EL (cell line): ENCODE measurements around the gene FAM111B.
"Not testable (repeated sequence)": the region's sequence is repeated elsewhere in the genome, so short reads cannot be mapped to it uniquely, and the experiment has no call there.

ENCODE experiments used
- DNase-seq: peaks from one replicate; pipeline ENCODE4 v3.0.0-alpha.2; 2016

Gene FAM111B, protein sequence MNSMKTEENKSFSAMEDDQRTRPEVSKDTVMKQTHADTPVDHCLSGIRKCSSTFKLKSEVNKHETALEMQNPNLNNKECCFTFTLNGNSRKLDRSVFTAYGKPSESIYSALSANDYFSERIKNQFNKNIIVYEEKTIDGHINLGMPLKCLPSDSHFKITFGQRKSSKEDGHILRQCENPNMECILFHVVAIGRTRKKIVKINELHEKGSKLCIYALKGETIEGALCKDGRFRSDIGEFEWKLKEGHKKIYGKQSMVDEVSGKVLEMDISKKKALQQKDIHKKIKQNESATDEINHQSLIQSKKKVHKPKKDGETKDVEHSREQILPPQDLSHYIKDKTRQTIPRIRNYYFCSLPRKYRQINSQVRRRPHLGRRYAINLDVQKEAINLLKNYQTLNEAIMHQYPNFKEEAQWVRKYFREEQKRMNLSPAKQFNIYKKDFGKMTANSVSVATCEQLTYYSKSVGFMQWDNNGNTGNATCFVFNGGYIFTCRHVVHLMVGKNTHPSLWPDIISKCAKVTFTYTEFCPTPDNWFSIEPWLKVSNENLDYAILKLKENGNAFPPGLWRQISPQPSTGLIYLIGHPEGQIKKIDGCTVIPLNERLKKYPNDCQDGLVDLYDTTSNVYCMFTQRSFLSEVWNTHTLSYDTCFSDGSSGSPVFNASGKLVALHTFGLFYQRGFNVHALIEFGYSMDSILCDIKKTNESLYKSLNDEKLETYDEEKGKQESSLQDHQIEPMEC

DNA sequence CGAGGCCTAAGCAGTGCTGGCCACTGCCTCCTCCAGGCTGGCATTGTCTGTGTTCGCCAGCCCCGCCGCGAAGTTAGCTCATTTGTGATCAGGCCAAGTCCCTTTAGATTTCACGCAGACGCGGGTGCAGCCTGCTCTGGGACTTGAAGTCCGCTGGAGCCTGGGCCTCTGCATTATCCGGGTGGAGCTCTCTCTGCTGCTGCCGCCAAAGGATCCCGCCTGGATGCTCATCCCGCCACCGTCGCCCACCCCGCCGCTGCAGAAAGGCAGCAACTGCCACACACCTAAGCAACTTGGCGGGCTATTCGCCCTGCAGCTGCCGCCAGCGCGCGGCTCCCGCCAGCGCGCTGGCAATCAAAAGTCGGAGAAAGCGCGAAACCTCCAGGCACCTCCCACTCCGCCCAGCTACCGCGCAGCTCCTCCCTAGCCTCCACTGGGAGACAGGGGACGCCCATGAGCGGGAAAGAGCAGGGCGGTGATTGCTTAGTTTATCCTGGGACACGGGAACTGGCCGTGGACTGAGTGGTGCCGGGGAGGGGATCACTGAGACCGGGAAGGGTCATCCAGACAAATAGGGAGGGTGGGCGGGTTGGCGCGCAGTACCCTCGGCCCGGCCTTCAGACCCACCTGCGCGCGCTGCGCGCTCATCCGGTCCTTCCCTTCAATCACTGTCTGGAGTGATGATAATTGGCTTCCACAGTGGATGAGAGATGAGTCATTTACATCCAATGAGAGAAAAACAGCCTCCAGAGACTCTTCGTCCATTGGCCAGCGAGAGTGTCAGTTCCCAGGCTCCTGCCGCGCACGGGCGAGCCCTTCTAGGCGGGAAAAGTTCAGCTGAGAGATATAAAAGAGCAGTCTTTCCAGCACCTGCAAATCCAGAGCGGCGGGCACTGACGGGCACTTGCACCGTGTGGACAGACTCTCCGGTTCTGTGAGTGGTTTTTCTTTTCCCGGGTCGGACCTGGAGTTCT lies at the start of gene FAM111B:
Gene FAM111B, plus strand, starts transcription at position 875 of the 974 bp plus-strand sequence. CDS start 2,389 bp downstream, outside the sequence.
- peak; percentile 97 for DNase-seq

DNA sequence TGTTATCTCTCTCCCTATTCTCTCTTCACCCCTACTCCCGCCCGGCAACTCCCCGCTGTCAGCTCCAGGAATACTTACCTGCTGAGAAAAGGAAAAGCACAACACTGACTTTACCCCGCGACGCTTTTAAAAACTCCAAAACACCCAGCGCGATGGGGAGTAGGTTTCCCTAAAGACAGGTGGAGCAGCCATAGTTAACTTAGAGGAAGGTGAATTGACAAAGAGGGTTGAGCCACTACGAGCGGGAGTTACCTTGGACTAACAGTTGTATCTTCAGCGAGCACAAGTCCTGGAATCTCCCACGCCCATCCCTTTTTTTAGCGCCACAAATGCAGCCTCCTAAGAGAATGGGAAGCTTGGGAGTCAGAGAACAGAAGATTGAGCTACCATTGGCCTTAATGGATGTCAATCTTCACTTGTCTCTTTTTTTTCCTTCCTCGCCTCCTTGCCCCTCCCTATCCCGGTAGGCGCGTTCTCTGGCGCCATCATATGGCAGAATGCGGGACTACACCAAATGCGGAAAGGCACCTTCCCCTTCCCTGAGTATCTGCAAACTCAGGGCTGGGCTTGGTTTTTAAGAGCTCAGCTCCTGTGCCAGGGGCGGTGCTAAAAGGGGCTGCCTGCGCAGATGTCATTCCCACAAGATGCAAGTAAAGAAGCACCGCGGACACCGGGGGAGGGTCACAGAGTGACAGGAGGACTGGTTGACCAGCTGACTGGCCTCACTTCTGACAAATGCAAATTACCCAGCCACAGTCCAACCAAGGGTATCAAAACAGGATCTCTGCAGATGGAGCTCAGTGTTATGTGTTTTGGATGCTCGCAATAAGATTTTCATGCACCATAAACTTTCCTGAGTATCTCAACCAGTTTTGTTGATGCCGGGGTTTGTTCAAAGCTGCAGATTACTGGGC lies 48.7 kb upstream of the FAM111B start:
- DNase-seq = peak; percentile 94

DNA sequence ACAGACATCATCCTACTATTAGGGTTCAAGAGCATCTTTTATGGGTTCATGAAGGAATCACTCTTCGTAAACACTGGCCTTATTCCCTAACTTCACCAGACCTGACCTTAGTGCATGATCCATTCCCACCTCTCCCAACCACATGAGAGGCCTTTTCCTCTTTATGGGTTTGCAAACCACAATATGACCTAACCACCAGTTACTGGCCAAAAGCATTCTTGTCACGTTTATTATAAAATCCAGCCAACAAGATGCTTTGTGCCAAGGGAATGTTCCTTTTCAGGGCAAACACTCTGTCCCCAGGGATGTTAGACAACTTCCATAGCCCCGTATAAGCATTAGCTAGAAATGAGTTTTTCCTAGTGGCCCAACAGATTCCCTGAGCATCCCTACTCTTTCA lies 46.9 kb upstream of the FAM111B start:
- not testable (repeated sequence) for DNase-seq

DNA sequence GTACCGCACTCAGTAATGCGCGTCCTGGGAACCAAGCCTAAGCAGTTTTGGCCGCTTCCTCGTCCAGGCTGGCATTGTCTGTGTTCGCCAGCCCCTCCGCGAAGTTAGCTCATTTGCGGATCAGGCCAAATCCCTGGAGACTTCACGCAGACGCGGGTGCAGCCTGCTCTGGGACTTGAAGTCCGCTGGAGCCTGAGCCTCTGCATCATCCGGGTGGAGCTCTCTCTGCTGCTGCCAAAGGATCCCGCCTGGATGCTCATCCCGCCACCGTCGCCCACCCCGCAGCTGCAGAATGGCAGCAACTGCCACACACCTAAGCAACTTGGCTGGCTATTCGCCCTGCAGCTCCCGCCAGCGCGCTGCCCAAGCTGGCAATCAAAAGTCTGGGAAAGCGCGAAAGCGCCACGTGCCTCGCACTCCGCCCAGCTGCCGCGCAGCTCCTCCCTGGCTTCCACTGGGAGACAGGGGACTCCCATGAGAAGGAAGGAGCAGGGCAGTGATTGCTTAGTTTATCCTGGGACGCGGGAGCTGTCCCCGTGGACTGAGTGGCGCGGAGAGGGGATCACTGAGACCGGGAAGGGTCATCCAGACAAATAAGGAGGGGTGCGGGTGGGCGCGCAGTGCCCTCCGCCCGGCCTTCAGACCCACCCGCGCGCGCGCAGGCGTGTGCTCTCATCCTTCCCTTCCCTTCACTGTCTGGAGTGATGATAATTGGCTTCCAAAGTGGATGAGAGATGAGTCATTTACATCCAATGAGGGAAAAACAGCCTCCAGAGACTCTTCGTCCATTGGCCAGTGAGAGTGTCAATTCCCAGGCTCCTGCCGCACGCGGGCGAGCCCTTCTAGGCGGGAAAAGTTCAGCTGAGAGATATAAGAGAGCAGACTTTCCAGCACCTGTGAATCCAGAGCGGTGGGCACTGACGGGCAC lies 44.2 kb upstream of the FAM111B start:
- no peak for DNase-seq

DNA sequence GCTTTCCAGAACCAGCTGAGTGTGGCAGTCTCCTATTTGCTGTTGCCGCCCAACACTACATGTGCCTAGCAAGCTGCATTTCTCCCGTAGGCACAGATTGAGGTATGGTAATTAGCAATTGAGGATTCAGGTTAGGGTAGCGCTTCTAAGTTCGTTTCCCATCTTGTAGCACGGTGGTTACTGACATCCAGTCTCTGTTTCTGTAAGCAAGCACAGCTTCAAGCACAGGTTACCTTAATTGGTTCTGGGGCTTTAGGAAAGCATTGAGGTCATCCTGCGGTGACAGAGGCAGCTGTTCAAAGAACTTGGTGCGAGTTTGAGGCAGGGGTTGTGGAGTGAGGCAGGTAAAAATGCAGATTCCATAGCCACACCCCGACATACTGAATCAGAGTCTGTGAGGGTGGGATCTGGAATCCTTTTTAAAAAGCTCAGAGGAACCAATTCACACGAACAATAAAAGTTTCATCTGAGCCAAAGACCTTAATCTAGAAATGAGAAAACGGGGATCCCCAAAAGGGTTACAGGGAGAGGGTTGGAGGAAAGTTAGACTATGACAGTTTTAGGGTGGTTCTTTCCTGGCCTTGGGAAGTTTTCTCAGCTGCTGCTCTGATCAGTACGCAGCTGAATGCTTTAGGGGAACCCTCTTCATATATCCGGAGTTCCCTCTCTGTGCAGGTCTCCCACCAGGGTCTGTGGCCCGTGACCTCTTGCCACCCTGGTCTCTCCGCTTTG lies 42.9 kb upstream of the FAM111B start:
- not testable (repeated sequence) for DNase-seq

DNA sequence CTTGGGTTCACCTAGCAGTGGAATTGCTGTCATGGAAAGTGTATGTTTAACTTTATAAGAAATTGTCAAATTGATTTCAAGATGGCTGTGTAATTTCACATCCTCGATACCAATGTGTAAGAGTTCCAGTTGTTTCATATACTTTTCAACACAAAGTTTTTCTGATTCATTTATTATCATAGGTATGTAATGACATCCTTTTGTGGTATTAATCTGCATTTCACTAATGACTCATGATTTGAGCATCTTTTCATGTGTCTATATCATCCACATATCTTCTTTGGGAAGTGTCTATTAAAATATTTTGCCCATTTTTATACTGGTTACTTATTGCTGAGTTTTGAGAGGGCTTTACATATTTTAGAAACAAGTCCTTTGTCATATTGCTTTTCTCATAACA lies 38.0 kb upstream of the FAM111B start:
- DNase-seq = peak; percentile 45

DNA sequence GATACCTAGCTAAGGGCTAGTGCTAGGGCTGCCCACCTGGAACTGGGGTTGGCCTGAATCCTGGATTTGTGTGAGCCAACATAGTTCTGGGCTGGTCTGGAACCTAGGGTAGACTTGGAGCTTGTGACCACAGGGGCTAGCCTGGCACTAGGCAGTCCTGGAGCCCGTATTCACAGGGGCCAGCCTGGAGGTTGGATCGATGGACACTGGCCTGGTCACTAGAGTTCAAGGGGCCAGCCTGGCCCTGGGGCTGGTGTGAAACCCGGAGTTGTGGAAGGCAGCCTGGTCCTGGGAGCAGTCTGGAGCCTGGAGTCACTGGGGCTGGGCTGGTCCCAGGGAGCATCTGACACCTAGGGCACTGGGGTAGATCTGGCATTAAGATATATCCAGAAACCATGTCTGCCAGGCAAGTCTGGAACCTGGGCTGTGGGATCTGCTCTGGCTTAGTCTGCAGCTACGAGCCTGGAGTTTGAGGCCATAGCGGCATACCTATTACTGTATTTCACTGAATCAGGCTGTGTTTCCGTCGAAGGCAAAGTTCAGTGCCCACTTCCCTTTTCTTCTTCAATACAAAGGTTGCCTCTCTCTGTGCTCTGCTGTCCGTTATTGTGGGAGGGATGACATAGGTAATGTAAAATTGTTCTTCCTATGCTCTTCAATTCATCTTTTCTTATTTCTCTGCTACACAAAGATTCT lies 30.0 kb upstream of the FAM111B start:
- no peak for DNase-seq

DNA sequence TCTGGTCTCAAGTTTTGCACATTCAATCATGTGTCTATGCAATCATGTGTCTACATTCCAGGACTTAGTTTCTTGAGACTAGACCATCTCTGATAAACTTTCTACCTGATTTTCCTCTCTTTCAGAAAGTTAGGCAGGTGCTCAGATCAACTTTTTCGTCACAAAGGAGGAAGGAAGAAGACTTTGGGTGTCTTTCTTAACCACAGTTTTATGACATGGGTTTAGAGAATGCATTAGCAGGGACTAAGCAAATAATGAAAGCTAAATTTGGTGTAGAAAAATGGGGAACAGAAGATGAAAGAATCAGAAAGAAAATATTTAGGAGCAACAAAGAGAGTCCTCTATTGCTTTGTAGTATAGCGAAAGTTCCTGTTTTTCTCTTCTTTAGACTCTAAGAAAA lies 28.6 kb upstream of the FAM111B start:
- DNase-seq = no peak

DNA sequence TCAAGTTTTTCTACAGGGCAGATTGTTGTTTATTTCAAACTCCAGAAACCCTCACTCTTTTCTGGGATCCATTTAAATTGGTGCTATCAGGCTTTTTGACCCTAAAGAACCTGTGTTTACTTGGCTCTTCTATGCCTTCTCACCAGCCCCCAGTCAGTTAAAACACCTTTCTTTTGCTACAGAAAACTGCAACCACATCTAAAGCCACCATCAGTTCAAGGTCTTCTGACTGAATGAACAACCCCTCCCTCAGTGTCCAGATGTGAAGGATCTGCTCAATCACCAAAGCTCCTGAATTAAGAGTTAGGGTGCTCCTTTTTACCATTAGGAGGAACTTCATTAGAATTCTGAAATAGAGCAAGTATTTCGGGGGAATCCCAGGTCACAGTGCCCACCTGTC lies 28.0 kb upstream of the FAM111B start:
- no peak for DNase-seq

DNA sequence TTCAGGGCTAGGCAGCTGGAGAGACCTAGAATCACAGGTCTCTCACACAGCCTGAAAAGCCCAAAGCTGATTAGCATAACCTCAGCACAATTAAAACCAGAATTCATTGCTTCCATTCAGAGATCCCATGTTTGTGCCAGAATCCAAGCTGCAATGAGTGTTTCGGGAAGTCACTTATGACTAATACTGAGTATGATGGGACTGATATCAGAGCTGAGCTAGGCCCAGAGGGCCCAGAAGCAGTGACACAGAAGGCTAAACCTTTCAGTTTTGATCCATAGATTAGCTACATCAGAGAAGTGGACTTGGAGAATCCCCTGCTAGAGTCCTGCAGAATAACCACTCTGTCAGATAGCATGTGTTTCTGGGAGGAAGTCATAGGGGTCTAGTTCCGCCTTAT lies 26.6 kb upstream of the FAM111B start:
- not testable (repeated sequence) for DNase-seq

DNA sequence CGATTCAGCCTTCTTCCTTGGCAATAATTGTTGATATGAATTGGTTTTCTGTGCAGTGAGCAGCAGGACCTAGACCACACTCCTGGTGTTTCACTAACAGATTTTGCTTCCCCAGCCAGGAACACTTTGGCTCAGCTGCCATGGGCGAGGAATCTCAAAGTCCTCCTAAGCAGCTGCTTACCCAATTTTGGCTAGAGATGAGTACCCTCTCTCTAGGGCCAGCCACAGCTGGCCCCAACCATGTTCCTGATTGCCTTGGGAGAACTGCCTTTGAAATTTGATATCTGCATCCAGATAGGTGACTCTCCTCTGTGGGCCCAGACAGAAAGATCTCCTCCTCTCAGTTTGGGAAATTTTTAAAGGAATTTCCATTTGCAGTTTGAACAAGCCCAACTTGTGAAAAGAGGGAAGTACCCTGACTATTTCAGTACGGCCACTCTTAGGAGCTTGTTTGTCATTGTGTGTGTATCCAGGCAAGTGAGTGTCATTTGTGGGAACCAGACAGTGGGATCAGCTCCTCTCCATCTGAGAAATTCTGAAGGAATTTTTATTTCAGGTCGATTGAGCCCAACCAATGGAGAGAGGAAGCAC lies 25.5 kb upstream of the FAM111B start:
- not testable (repeated sequence) for DNase-seq

DNA sequence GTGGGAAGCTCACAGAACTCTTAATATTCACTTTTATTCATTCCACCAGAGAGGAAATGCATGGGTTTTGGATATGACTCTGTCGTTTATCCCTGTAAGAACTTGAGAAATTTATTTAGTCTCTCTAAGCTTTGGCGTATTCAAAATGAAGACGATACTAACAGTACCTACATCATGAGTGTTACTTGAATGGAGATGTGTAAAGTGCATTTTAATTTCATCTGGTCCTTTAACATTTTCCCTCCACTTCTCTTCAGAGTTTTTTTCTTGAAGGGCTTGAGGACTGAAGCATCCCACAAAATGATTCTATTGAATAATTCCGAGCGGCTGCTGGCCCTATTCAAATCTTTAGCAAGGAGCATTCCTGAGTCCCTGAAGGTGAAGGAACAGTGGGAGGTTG lies 21.0 kb upstream of the FAM111B start, which contains the start of gene GLYATL1B:
Gene GLYATL1B, plus strand, starts transcription at position 301 of the 400 bp plus-strand sequence. Its CDS starts 0 bp downstream, at position 301.
- DNase-seq = not testable (repeated sequence)

DNA sequence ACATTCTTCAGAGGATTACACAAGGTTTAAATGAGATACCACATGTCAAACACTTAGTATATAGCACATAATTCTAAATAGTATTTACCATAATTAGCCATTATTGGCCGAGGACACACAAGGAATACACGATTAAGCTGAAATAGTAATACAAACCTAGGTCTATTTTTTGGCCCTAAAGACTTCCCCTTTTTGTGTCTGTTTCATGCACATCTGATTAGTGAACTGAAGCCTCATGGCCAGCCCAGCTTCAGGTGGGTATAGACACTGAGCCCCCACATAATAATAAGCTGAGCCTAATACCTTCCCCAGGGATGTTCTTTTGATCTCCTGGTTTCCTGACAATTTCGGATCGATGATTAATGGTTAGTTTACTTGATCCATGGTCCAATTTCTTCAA lies 18.9 kb upstream of the FAM111B start:
- no peak for DNase-seq

DNA sequence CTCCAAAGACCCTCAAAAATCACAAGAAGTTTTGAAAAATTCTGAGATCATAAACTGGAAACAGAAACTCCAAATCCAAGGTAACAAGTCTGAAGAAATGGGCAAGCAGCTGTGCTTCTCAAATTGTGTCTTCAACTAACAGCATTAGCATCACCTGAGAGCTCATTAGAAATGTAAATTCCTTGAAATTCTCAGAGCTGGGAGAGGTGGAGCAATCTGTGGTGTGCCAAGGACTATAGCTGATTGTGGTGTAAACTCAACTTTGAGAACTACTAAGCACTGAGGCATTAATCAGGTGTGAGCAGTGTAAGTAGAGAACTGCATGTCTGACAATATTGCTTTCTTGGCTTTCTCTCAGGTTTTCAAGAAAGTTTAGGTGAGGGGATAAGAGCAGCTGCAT lies 13.5 kb upstream of the FAM111B start:
- DNase-seq = not testable (repeated sequence)

DNA sequence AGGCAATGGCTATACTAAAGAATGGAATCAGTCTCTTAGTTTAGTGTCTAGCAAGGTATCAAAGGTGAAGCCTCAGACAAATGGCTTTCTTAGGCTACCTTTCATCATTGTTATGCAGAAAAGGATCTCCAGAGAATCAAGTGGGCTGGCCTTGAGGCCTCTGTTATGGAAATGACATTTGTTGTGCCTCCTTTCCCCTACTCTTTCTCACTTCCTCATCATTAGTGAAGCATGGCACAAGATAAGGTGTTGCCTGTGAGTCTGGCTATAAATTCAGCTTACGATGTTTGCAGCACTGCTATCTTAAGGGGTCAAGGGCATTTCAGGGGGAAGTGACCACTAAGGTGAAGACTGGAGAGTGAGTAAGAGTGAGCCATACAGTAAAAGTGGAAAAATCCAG lies 11.8 kb upstream of the FAM111B start:
- DNase-seq = not testable (repeated sequence)

DNA sequence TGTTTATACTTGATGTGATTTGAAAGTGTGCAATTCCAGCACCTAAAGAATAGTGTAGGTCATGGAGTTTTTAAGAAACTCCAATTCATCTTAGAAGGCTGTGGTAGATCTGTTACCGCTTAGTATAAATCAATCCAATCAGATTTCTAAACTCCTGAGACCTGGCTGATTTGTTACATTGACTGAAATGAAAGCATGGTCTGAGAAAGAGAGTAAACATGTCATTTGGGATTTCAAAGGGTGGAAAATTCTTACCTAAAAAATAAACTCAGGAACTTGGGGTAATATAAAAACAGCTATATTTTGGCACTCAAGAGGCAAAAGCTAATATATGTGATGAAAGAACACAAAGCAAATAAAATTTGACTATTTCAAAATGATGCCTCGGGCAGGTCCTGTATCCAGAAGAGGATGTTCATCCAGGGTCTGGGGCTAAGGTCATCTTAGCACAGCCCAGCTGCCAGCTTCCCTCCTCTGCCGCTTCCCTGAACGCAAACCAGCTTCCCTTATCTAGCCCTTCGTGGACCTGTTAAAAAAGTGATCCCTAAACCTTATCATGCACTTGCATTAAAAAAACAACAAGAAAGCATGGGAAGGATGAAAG lies 11.0 kb upstream of the FAM111B start:
- DNase-seq = not testable (repeated sequence)

DNA sequence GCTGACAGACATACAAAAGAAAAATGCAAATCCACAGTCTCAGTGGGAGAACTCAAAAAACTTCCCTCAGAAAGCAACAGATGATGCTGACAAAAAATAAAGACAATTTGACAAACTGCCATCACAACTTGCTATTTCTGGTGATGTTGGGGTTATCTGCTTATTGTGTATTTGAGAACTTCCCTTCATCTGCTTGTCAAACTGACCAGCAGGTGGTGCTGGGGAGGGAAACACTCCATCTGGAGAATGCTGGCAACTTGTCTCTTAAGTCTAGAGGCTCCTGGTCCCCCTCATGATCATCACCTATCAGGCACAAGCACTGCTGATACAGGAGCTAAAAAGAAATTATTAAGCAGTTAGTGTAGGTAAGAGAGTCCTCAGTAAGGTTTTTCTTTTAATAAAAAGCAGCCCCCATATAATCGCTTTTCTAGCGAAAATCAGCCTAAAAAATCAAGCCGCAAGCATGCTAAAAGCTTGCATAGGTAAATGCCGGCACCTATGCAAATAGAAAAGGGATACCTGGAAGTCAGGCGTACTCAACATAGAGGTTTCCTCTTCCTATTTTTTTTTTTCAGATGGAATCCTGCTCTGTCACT lies 9.8 kb upstream of the FAM111B start:
- DNase-seq = peak; percentile 63

DNA sequence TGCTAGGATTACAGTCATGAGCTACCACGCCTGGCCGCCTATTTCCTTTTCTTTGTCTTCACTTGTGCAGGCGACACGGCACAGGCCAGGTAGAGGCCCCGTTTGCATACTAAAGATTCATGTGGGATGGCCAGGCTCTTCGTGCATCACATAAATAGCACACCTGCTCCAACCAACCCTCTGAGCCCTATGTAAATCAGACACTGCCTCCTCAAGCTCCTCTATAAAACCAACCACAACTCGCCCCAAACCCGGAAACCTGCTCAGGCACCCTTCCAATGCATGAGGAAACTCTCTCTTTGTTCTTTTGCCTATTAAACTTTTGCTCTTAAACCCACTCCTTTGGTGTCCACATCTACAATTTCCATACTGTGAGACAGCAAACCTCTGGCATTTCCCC lies 9.1 kb upstream of the FAM111B start:
- not testable (repeated sequence) for DNase-seq
